ENCODE data around the gene SDHAF1. TPM values are rescaled to one million over a fixed set of nuclear protein-coding genes. Genes with fewer than 3 reads are reported as not detected.

SDHAF1 gene
- polyA plus RNA-seq, 1 of the 3 experiments (the other 2 are of a cell fraction) = 25.3 TPM

- no peak for DNase-seq
- WGBS (ENCODE audit: low lambda C conversion rate) = 54% methylated on average over 5 of the region's 5 CpGs
- CTCF ChIA-PET = interaction anchor here (0.6 to 0.8 kb wide), 2 partner anchors 18 to 20 kb away, joined by 3 read pairs; no protein-coding TSS in a partner anchor
Observed at GRCh38 chr19:35975608-35976214, 19.3 kb upstream of the SDHAF1 start.

DNA sequence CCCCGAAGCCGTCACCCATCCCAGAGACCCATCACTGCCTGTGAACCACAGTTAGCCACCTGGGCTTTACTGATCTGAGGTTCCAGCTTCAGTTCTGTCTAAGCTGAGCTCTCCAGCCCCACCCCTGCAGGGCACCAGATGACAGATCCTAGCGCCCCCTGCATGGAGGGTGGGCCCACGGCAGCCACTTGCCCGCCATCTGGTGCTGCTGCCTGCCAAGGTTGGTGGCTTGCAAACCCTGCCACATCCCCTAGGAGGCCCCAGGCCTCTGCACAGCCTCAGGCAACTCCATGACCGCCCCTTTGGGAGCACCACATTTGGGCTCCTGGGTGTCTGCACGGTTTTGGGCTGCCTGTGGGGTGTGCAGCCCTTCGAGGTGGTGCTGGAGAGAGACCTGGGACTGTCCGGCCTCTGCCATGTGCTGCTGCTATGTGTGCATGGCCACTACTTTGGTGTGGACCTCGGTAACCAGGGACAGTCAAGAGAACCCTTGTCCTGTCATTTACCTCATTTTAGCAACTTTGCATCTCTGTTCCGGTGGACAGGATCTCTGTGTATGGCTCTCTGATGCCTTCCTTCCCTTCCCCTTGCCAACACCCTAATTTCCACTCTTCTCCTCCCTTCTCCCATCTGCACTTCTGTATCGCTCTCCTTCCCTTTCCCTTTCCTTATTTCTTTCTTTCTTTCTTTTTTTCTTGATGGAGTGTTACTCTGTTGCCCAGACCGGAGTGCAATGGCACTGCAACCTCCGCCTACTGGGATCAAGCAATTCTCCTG, 17.4 kb upstream of the SDHAF1 start:
- H3K27ac ChIP-seq (ENCODE audit: low read depth in 2 of 2, low read length in 1 of 2) = no peak overlapping the region
- CTCF ChIA-PET = interaction anchor here (0.8 kb wide), 1 partner anchor 16 kb away, joined by 4 read pairs; no protein-coding TSS in a partner anchor

More at GRCh38 chr19:35975608-35976214, 19.3 kb upstream of the SDHAF1 start:
- TF ChIP-seq, protein P1, sequence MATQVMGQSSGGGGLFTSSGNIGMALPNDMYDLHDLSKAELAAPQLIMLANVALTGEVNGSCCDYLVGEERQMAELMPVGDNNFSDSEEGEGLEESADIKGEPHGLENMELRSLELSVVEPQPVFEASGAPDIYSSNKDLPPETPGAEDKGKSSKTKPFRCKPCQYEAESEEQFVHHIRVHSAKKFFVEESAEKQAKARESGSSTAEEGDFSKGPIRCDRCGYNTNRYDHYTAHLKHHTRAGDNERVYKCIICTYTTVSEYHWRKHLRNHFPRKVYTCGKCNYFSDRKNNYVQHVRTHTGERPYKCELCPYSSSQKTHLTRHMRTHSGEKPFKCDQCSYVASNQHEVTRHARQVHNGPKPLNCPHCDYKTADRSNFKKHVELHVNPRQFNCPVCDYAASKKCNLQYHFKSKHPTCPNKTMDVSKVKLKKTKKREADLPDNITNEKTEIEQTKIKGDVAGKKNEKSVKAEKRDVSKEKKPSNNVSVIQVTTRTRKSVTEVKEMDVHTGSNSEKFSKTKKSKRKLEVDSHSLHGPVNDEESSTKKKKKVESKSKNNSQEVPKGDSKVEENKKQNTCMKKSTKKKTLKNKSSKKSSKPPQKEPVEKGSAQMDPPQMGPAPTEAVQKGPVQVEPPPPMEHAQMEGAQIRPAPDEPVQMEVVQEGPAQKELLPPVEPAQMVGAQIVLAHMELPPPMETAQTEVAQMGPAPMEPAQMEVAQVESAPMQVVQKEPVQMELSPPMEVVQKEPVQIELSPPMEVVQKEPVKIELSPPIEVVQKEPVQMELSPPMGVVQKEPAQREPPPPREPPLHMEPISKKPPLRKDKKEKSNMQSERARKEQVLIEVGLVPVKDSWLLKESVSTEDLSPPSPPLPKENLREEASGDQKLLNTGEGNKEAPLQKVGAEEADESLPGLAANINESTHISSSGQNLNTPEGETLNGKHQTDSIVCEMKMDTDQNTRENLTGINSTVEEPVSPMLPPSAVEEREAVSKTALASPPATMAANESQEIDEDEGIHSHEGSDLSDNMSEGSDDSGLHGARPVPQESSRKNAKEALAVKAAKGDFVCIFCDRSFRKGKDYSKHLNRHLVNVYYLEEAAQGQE (IDR thresholded peaks at IDR 0.05; ENCODE audit: low read depth, low read length) = peak; percentile 98
- TF ChIP-seq MEF2A (IDR thresholded peaks at IDR 0.05; ENCODE audit: borderline replicate concordance, low read depth) = no peak
- POLR2A ChIA-PET = no interaction called here
- H3F3A ChIP-seq (replicated peaks; ENCODE audit: insufficient read depth) = no peaks in the 10 kb centered on the region
- H3K27ac ChIP-seq (ENCODE audit: low read depth in 2 of 2, low read length in 1 of 2) = no peak overlapping the region
- no peaks in the 10 kb centered on the region for H3K27me3 ChIP-seq (ENCODE audit: insufficient read depth)
- no peaks in the 10 kb centered on the region for H3K9me2 ChIP-seq
- H3K4me1 ChIP-seq (ENCODE audit: control insufficient read depth in 1 of 2, insufficient read depth in 2 of 2, low read depth in 1 of 2, low read length in 1 of 2) = no peaks in the 10 kb centered on the region
- H4K20me1 ChIP-seq (ENCODE audit: insufficient read depth) = no peaks in the 10 kb centered on the region
- no peak overlapping the region for H3K4me2 ChIP-seq
- no peak overlapping the region for H3K9ac ChIP-seq
- no peaks in the 10 kb centered on the region for H3K9me3 ChIP-seq
- no peaks in the 10 kb centered on the region for H3K79me2 ChIP-seq (ENCODE audit: insufficient read depth)
- no peak overlapping the region for H3K4me3 ChIP-seq (ENCODE audit: low read depth in 2 of 2, low read length in 1 of 2)
- no peak overlapping the region for H2AFZ ChIP-seq (ENCODE audit: low read depth)
- H3K36me3 ChIP-seq (replicated peaks in 1 of 2; ENCODE audit: control insufficient read depth in 1 of 2, insufficient read depth in 2 of 2, low read length in 1 of 2) = no peaks in the 10 kb centered on the region

More for the DNA sequence above, 17.4 kb upstream of the SDHAF1 start:
- H4K20me1 ChIP-seq (ENCODE audit: insufficient read depth) = no peaks in the 10 kb centered on the region
- H3K27me3 ChIP-seq (ENCODE audit: insufficient read depth) = no peaks in the 10 kb centered on the region
- no peaks in the 10 kb centered on the region for H3K9me2 ChIP-seq
- no peaks in the 10 kb centered on the region for H3K36me3 ChIP-seq (replicated peaks in 1 of 2; ENCODE audit: control insufficient read depth in 1 of 2, insufficient read depth in 2 of 2, low read length in 1 of 2)
- H3F3A ChIP-seq (replicated peaks; ENCODE audit: insufficient read depth) = no peaks in the 10 kb centered on the region
- no peak overlapping the region for H2AFZ ChIP-seq (ENCODE audit: low read depth)
- no peak overlapping the region for H3K9ac ChIP-seq
- no peak overlapping the region for H3K4me3 ChIP-seq (ENCODE audit: low read depth in 2 of 2, low read length in 1 of 2)
- no peaks in the 10 kb centered on the region for H3K79me2 ChIP-seq (ENCODE audit: insufficient read depth)
- TF ChIP-seq JUND (IDR thresholded peaks at IDR 0.05) (no peak), SIN3A (IDR thresholded peaks at IDR 0.05; ENCODE audit: borderline replicate concordance, low read depth, low read length) (no peak), SMC3 (IDR thresholded peaks at IDR 0.05; ENCODE audit: low read depth, low read length) (no peak), TAF1 (IDR thresholded peaks at IDR 0.05; ENCODE audit: borderline replicate concordance, low read depth, low read length) (no peak), CHD2 (IDR thresholded peaks at IDR 0.05; ENCODE audit: low read length, partially characterized antibody) (no peak), GABPA (IDR thresholded peaks at IDR 0.05; ENCODE audit: low read depth) (no peak), TEAD4 (IDR thresholded peaks at IDR 0.05; ENCODE audit: borderline replicate concordance, insufficient read depth) (no peak), FOXJ3 (CRISPR knock-in tag; IDR thresholded peaks at IDR 0.05) (no peak), ELF1 (IDR thresholded peaks at IDR 0.05) (no peak), RCOR1 (IDR thresholded peaks at IDR 0.05; ENCODE audit: low read length) (no peak), RAD21 (IDR thresholded peaks at IDR 0.05; ENCODE audit: low read length) (no peak), RFX5 (IDR thresholded peaks at IDR 0.05; ENCODE audit: low read length) (no peak)
- TF ChIP-seq, protein P2, sequence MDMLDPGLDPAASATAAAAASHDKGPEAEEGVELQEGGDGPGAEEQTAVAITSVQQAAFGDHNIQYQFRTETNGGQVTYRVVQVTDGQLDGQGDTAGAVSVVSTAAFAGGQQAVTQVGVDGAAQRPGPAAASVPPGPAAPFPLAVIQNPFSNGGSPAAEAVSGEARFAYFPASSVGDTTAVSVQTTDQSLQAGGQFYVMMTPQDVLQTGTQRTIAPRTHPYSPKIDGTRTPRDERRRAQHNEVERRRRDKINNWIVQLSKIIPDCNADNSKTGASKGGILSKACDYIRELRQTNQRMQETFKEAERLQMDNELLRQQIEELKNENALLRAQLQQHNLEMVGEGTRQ (IDR thresholded peaks at IDR 0.05; ENCODE audit: borderline replicate concordance, low read depth, low read length) = no peak
- TF ChIP-seq, protein P3, sequence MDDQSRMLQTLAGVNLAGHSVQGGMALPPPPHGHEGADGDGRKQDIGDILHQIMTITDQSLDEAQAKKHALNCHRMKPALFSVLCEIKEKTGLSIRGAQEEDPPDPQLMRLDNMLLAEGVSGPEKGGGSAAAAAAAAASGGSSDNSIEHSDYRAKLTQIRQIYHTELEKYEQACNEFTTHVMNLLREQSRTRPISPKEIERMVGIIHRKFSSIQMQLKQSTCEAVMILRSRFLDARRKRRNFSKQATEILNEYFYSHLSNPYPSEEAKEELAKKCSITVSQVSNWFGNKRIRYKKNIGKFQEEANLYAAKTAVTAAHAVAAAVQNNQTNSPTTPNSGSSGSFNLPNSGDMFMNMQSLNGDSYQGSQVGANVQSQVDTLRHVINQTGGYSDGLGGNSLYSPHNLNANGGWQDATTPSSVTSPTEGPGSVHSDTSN (IDR thresholded peaks at IDR 0.05) = no peak
- POLR2A ChIA-PET = no interaction called here
- 68% methylated on average over 8 of the region's 14 CpGs for whole genome bisulfite sequencing (ENCODE audit: low lambda C conversion rate)
- H3K4me1 ChIP-seq (ENCODE audit: control insufficient read depth in 1 of 2, insufficient read depth in 2 of 2, low read depth in 1 of 2, low read length in 1 of 2) = no peaks in the 10 kb centered on the region
- H3K4me2 ChIP-seq = no peak overlapping the region
- no peaks in the 10 kb centered on the region for H3K9me3 ChIP-seq
- DNase-seq = peak; percentile 59
